Ovary (tissue), 3 donors: ENCODE measurements around the gene PTPN14.

Experiments
- CTCF ChIP-seq, 3 donors: fragments of 450-650 bp in 2 of 3; fragments of 200-600 bp in 1 of 3; IDR thresholded peaks; one replicate each; pipeline versions ENCODE4 v1.5.1 to v1.8.0; 2016 to 2022; ENCODE audit warnings: antibody characterized with exemption in 3 of 3, mild to moderate bottlenecking in 1 of 3
- EP300 ChIP-seq: sonication (generic); formaldehyde crosslinking; IDR thresholded peaks from one replicate; pipeline ENCODE4 v1.6.1; 2017; ENCODE audit warnings: antibody characterized with exemption
- donor health status: DM: no; HTN: no; CAD: no.

- TF ChIP-seq CTCF (IDR thresholded peaks at IDR 0.05) = no peak
- TF ChIP-seq EP300 = no peak
These were observed 215.8 kb downstream of the PTPN14 start for GRCh38 chr1:214335567-214335966.
